ENCODE measurements around the gene EHMT2.

EHMT2 gene

GRCh38 chr6:31906122-31906521 lies 8.6 kb upstream of the EHMT2 start:
- Histone ChIP-seq H3K9ac (ENCODE audit: insufficient read length, low read depth) (peak overlapping the region; percentile 63), H3K27me3 (ENCODE audit: insufficient read depth, insufficient read length) (no peaks in the 10 kb centered on the region), H3K9me3 (ENCODE audit: insufficient read depth, low read length) (no peaks in the 10 kb centered on the region), H3K4me1 (ENCODE audit: insufficient read depth, insufficient read length) (peaks cover 4% of the 10 kb centered on the region), H3K36me3 (ENCODE audit: insufficient read depth, insufficient read length, low read length) (peaks cover under 1% of the 10 kb centered on the region), H3K4me3 (ENCODE audit: insufficient read length, low read depth) (no peak overlapping the region)
- no peak for TF ChIP-seq SUZ12 (IDR thresholded peaks at IDR 0.05; ENCODE audit: extremely low read depth, insufficient read depth, insufficient read length)
- no peak for DNase-seq (ENCODE audit: low read depth, low spot score)

GRCh38 chr6:31905041-31905440 lies 7.5 kb upstream of the EHMT2 start:
- Histone ChIP-seq H3K4me1 (ENCODE audit: insufficient read depth, insufficient read length) (peaks cover 9% of the 10 kb centered on the region), H3K9ac (ENCODE audit: insufficient read length, low read depth) (no peak overlapping the region), H3K36me3 (ENCODE audit: insufficient read depth, insufficient read length, low read length) (peaks cover 4% of the 10 kb centered on the region), H3K27me3 (ENCODE audit: insufficient read depth, insufficient read length) (no peaks in the 10 kb centered on the region), H3K9me3 (ENCODE audit: insufficient read depth, low read length) (no peaks in the 10 kb centered on the region), H3K4me3 (ENCODE audit: insufficient read length, low read depth) (no peak overlapping the region)
- no peak for DNase-seq (ENCODE audit: low read depth, low spot score)
- TF ChIP-seq ZNF274 (IDR thresholded peaks at IDR 0.05; ENCODE audit: low read depth, low read length) = no peak
- no peak for TF ChIP-seq SUZ12 (IDR thresholded peaks at IDR 0.05; ENCODE audit: extremely low read depth, insufficient read depth, insufficient read length)
- no peak for TF ChIP-seq YY1 (IDR thresholded peaks at IDR 0.05; ENCODE audit: insufficient read depth, insufficient read length)

- peaks cover 7% of the 10 kb centered on the region for H3K36me3 ChIP-seq (ENCODE audit: insufficient read depth, insufficient read length, low read length)
- no peaks in the 10 kb centered on the region for H3K27me3 ChIP-seq (ENCODE audit: insufficient read depth, insufficient read length)
- DNase-seq (ENCODE audit: low read depth, low spot score) = no peak
- H3K4me3 ChIP-seq (ENCODE audit: insufficient read length, low read depth) = no peak overlapping the region
- H3K9me3 ChIP-seq (ENCODE audit: insufficient read depth, low read length) = no peaks in the 10 kb centered on the region
- H3K4me1 ChIP-seq (ENCODE audit: insufficient read depth, insufficient read length) = peaks cover 9% of the 10 kb centered on the region
- H3K9ac ChIP-seq (ENCODE audit: insufficient read length, low read depth) = no peak overlapping the region
- TF ChIP-seq YY1 (IDR thresholded peaks at IDR 0.05; ENCODE audit: insufficient read depth, insufficient read length) (no peak), SUZ12 (IDR thresholded peaks at IDR 0.05; ENCODE audit: extremely low read depth, insufficient read depth, insufficient read length) (no peak), ZNF274 (IDR thresholded peaks at IDR 0.05; ENCODE audit: low read depth, low read length) (no peak)
These were observed 6.5 kb upstream of the EHMT2 start for GRCh38 chr6:31903957-31904356.

- H3K9ac ChIP-seq (ENCODE audit: insufficient read length, low read depth) = peak within 1 kb of the TSS; percentile 82
- H3K4me3 ChIP-seq (ENCODE audit: insufficient read length, low read depth) = peak within 1 kb of the TSS; percentile 40
- H3K9me3 ChIP-seq (ENCODE audit: insufficient read depth, low read length) = no peaks in the 10 kb centered on the region
- TF ChIP-seq SUZ12 (IDR thresholded peaks at IDR 0.05; ENCODE audit: extremely low read depth, insufficient read depth, insufficient read length) (no peak), ZNF274 (IDR thresholded peaks at IDR 0.05; ENCODE audit: low read depth, low read length) (no peak), YY1 (IDR thresholded peaks at IDR 0.05; ENCODE audit: insufficient read depth, insufficient read length) (no peak)
- DNase-seq (ENCODE audit: low read depth, low spot score) = peak; percentile 89
- H3K36me3 ChIP-seq (ENCODE audit: insufficient read depth, insufficient read length, low read length) = peaks cover 7% of the 10 kb centered on the region
- H3K4me1 ChIP-seq (ENCODE audit: insufficient read depth, insufficient read length) = peaks cover 9% of the 10 kb centered on the region
- H3K27me3 ChIP-seq (ENCODE audit: insufficient read depth, insufficient read length) = no peaks in the 10 kb centered on the region
These were observed 4.6 kb upstream of the EHMT2 start, which contains the start of gene ZBTB12 for GRCh38 chr6:31901953-31902643. ZBTB12 (minus strand) TSS chr6:31902086; CDS start chr6:31901305, 781 bp downstream.

GRCh38 chr6:31901415-31901952 lies 4.0 kb upstream of the EHMT2 start:
- DNase-seq (ENCODE audit: low read depth, low spot score) = no peak
- no peaks in the 10 kb centered on the region for H3K9me3 ChIP-seq (ENCODE audit: insufficient read depth, low read length)
- peaks cover 8% of the 10 kb centered on the region for H3K4me1 ChIP-seq (ENCODE audit: insufficient read depth, insufficient read length)
- H3K36me3 ChIP-seq (ENCODE audit: insufficient read depth, insufficient read length, low read length) = peaks cover 11% of the 10 kb centered on the region
- H3K4me3 ChIP-seq (ENCODE audit: insufficient read length, low read depth) = peak overlapping the region; percentile 40
- peak overlapping the region; percentile 67 for H3K9ac ChIP-seq (ENCODE audit: insufficient read length, low read depth)
- no peak for TF ChIP-seq YY1 (IDR thresholded peaks at IDR 0.05; ENCODE audit: insufficient read depth, insufficient read length)
- no peak for TF ChIP-seq ZNF274 (IDR thresholded peaks at IDR 0.05; ENCODE audit: low read depth, low read length)
- no peak for TF ChIP-seq SUZ12 (IDR thresholded peaks at IDR 0.05; ENCODE audit: extremely low read depth, insufficient read depth, insufficient read length)
- no peaks in the 10 kb centered on the region for H3K27me3 ChIP-seq (ENCODE audit: insufficient read depth, insufficient read length)

- Histone ChIP-seq H3K9ac (ENCODE audit: insufficient read length, low read depth) (peak overlapping the region; percentile 67), H3K27me3 (ENCODE audit: insufficient read depth, insufficient read length) (no peaks in the 10 kb centered on the region), H3K9me3 (ENCODE audit: insufficient read depth, low read length) (no peaks in the 10 kb centered on the region), H3K36me3 (ENCODE audit: insufficient read depth, insufficient read length, low read length) (peaks cover 15% of the 10 kb centered on the region), H3K4me1 (ENCODE audit: insufficient read depth, insufficient read length) (peaks cover 6% of the 10 kb centered on the region), H3K4me3 (ENCODE audit: insufficient read length, low read depth) (peak overlapping the region; percentile 40)
- TF ChIP-seq YY1 (IDR thresholded peaks at IDR 0.05; ENCODE audit: insufficient read depth, insufficient read length) (no peak), SUZ12 (IDR thresholded peaks at IDR 0.05; ENCODE audit: extremely low read depth, insufficient read depth, insufficient read length) (no peak), ZNF274 (IDR thresholded peaks at IDR 0.05; ENCODE audit: low read depth, low read length) (no peak)
- DNase-seq (ENCODE audit: low read depth, low spot score) = no peak
These were observed 3.5 kb upstream of the EHMT2 start for GRCh38 chr6:31900917-31901414.

- DNase-seq (ENCODE audit: low read depth, low spot score) = no peak
- no peak overlapping the region for H3K4me3 ChIP-seq (ENCODE audit: insufficient read length, low read depth)
- no peaks in the 10 kb centered on the region for H3K9me3 ChIP-seq (ENCODE audit: insufficient read depth, low read length)
- H3K9ac ChIP-seq (ENCODE audit: insufficient read length, low read depth) = no peak overlapping the region
- peaks cover 23% of the 10 kb centered on the region for H3K36me3 ChIP-seq (ENCODE audit: insufficient read depth, insufficient read length, low read length)
- H3K4me1 ChIP-seq (ENCODE audit: insufficient read depth, insufficient read length) = peaks cover 6% of the 10 kb centered on the region
- TF ChIP-seq ZNF274 (IDR thresholded peaks at IDR 0.05; ENCODE audit: low read depth, low read length) (no peak), SUZ12 (IDR thresholded peaks at IDR 0.05; ENCODE audit: extremely low read depth, insufficient read depth, insufficient read length) (no peak), YY1 (IDR thresholded peaks at IDR 0.05; ENCODE audit: insufficient read depth, insufficient read length) (no peak)
- no peaks in the 10 kb centered on the region for H3K27me3 ChIP-seq (ENCODE audit: insufficient read depth, insufficient read length)
These were observed 2.6 kb upstream of the EHMT2 start for GRCh38 chr6:31899882-31900722.

Measured in NT2/D1 (cell line).